Measurements from ENCODE around the gene RCE1. TPM values are rescaled to one million over a fixed set of nuclear protein-coding genes. Genes with fewer than 3 reads are reported as not detected.

Gene RCE1
- total RNA-seq, 1 experiment from 2014 or later = 43.7 TPM

DNA sequence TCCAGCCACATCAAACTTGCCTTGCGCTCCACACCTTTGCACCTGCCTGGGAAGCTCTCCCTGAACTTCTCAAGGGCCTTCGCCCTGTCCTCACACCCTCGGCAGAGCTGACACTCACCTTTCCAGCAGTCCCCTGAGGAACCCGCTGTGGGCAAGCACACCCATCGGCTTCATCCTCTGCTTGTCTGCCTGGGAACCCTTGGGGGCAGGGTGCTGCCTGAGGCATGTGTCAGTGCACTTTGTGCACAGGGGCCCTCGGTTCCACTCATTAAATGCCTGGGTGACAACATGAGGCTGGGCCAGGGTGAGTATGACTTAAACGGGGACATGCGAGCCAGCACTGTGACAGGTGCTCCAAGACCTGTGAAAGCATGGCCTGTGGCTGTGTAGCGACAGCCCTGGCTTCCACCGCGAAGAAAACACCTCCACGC is 11.0 kb downstream of the RCE1 start:
- Histone ChIP-seq H3K9me3 (ENCODE audit: control insufficient read depth, insufficient read depth, low read depth, low read length) (no peaks in the 10 kb centered on the region), H3K4me3 (ENCODE audit: low read depth in 2 of 2, low read length in 2 of 2) (no peak overlapping the region), H3K27ac (ENCODE audit: low read length) (no peak overlapping the region; the same call in 1 of the 2 replicates), H3K27me3 (ENCODE audit: control insufficient read depth, insufficient read depth, low read length) (no peaks in the 10 kb centered on the region), H3K4me1 (ENCODE audit: control insufficient read depth, insufficient read depth, low read length) (peaks cover 17% of the 10 kb centered on the region), H3K36me3 (ENCODE audit: control insufficient read depth, insufficient read depth, low read length) (no peaks in the 10 kb centered on the region)
- TF ChIP-seq, protein P1, sequence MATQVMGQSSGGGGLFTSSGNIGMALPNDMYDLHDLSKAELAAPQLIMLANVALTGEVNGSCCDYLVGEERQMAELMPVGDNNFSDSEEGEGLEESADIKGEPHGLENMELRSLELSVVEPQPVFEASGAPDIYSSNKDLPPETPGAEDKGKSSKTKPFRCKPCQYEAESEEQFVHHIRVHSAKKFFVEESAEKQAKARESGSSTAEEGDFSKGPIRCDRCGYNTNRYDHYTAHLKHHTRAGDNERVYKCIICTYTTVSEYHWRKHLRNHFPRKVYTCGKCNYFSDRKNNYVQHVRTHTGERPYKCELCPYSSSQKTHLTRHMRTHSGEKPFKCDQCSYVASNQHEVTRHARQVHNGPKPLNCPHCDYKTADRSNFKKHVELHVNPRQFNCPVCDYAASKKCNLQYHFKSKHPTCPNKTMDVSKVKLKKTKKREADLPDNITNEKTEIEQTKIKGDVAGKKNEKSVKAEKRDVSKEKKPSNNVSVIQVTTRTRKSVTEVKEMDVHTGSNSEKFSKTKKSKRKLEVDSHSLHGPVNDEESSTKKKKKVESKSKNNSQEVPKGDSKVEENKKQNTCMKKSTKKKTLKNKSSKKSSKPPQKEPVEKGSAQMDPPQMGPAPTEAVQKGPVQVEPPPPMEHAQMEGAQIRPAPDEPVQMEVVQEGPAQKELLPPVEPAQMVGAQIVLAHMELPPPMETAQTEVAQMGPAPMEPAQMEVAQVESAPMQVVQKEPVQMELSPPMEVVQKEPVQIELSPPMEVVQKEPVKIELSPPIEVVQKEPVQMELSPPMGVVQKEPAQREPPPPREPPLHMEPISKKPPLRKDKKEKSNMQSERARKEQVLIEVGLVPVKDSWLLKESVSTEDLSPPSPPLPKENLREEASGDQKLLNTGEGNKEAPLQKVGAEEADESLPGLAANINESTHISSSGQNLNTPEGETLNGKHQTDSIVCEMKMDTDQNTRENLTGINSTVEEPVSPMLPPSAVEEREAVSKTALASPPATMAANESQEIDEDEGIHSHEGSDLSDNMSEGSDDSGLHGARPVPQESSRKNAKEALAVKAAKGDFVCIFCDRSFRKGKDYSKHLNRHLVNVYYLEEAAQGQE (IDR thresholded peaks at IDR 0.05; ENCODE audit: insufficient read depth in 1 of 2, low read depth in 2 of 2, low read length in 1 of 2) = no peak
- TF ChIP-seq SIN3A (IDR thresholded peaks at IDR 0.05; ENCODE audit: borderline replicate concordance, insufficient read depth, low read depth, low read length) = no peak
- no peak for TF ChIP-seq POLR2AphosphoS5 (IDR thresholded peaks at IDR 0.05; ENCODE audit: low read depth, low read length)
- BruUV-seq (replicated peaks) = no TSS peak
- ChIA-PET POLR2A (interaction anchor here (0.6 kb wide), 2 partner anchors 219 to 387 kb away, joined by 3 to 5 read pairs; partner anchors contain the start of gene PELI3), CTCF (no interaction called here)
- no peak for ATAC-seq
- in situ Hi-C loops (cut with HindIII; ENCODE audit: low pct_unique_long_range_greater_than_20kb, low sequenced_read_pairs) (no loop called here), intact Hi-C loops (cut with micrococcal nuclease; ENCODE audit: unreplicated experiment) (no loop called here)
- DNase-seq (ENCODE audit: low read depth, low spot score) = no peak

DNA sequence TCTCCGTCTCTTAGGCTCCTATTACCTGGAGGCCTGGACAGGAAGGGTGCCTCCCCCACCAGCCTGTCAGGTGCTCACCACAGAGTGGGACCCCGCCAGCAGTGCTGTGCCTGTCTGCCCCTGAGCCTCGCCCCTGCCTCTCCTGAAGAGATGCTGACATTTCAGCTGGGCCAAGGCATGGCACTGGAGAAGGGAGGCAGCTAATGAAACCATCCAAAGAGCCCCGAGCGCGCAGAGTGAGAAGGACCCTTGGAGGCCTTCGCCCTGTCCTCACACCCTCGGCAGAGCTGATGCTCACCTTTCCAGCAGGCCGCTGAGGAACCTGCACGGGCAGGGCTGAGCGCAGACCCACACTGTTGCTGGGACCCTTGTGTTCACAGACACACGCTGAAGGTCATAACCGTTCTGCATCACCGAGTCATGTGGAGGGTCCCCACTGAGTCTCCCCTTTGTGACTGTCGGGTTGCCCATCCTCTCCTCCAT is 11.5 kb downstream of the RCE1 start:
- no peak for ATAC-seq
- no peak for DNase-seq (ENCODE audit: low read depth, low spot score)
- no TSS peak for BruUV-seq (replicated peaks)
- Histone ChIP-seq H3K36me3 (ENCODE audit: control insufficient read depth, insufficient read depth, low read length) (no peaks in the 10 kb centered on the region), H3K27ac (ENCODE audit: low read length) (peak overlapping the region; percentile 99), H3K4me3 (ENCODE audit: low read depth in 2 of 2, low read length in 2 of 2) (no peak overlapping the region), H3K9me3 (ENCODE audit: control insufficient read depth, insufficient read depth, low read depth, low read length) (no peaks in the 10 kb centered on the region), H3K27me3 (ENCODE audit: control insufficient read depth, insufficient read depth, low read length) (no peaks in the 10 kb centered on the region), H3K4me1 (ENCODE audit: control insufficient read depth, insufficient read depth, low read length) (peaks cover 22% of the 10 kb centered on the region)
- ChIA-PET CTCF (no interaction called here), POLR2A (interaction anchor here (0.6 kb wide), 2 partner anchors 219 to 388 kb away, joined by 3 to 5 read pairs; partner anchors contain the start of gene PELI3)
- intact Hi-C loops (cut with micrococcal nuclease; ENCODE audit: unreplicated experiment) = no loop called here
- no peak for TF ChIP-seq SIN3A (IDR thresholded peaks at IDR 0.05; ENCODE audit: borderline replicate concordance, insufficient read depth, low read depth, low read length)
- TF ChIP-seq TCF7L2 (IDR thresholded peaks at IDR 0.05; ENCODE audit: low read depth, low read length) = no peak
- no peak for TF ChIP-seq POLR2AphosphoS5 (IDR thresholded peaks at IDR 0.05; ENCODE audit: low read depth, low read length)
- TF ChIP-seq, protein P2, sequence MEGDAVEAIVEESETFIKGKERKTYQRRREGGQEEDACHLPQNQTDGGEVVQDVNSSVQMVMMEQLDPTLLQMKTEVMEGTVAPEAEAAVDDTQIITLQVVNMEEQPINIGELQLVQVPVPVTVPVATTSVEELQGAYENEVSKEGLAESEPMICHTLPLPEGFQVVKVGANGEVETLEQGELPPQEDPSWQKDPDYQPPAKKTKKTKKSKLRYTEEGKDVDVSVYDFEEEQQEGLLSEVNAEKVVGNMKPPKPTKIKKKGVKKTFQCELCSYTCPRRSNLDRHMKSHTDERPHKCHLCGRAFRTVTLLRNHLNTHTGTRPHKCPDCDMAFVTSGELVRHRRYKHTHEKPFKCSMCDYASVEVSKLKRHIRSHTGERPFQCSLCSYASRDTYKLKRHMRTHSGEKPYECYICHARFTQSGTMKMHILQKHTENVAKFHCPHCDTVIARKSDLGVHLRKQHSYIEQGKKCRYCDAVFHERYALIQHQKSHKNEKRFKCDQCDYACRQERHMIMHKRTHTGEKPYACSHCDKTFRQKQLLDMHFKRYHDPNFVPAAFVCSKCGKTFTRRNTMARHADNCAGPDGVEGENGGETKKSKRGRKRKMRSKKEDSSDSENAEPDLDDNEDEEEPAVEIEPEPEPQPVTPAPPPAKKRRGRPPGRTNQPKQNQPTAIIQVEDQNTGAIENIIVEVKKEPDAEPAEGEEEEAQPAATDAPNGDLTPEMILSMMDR (IDR thresholded peaks at IDR 0.05) = no peak
- TF ChIP-seq, protein P1 (IDR thresholded peaks at IDR 0.05; ENCODE audit: insufficient read depth in 1 of 2, low read depth in 2 of 2, low read length in 1 of 2) = no peak
- in situ Hi-C loops (cut with HindIII; ENCODE audit: low pct_unique_long_range_greater_than_20kb, low sequenced_read_pairs) = no loop called here

Data from Panc1 (cell line).